Endothelial cell of umbilical vein (primary cell): Measurements from ENCODE around the gene CAMKMT.

Experiments
- CTCF ChIP-seq, 2 donors: IDR thresholded peaks; 1 replicate in 1 of 2; 2 replicates in 1 of 2; pipeline ENCODE4 v1.5.1; 2011; ENCODE audit warnings: low read length in 2 of 2, mild to moderate bottlenecking in 2 of 2, moderate library complexity in 2 of 2, control low read depth in 1 of 2, inconsistent platforms in 1 of 2, low read depth in 1 of 2; ENCODE audit not compliant: insufficient read depth in 1 of 2; ENCODE audit errors: extremely low read depth in 1 of 2
- MAX ChIP-seq: IDR thresholded peaks from 2 replicates; pipeline ENCODE4 v1.6.1; 2011; ENCODE audit not compliant: insufficient read depth, insufficient read length
- POLR2A ChIP-seq: IDR thresholded peaks from 2 replicates; pipeline ENCODE4 v1.6.1; 2012; ENCODE audit warnings: low read depth, mild to moderate bottlenecking, control low read depth, low read length
- POLR2AphosphoS5 ChIP-seq: IDR thresholded peaks from 2 replicates; pipeline ENCODE4 v1.6.1; 2012; ENCODE audit warnings: low read depth, mild to moderate bottlenecking, control low read depth, low read length, moderate library complexity; ENCODE audit not compliant: insufficient read depth

- no peak for TF ChIP-seq POLR2A
- TF ChIP-seq CTCF (IDR thresholded peaks at IDR 0.05; ENCODE audit: extremely low read depth in 1 of 2, insufficient read depth in 1 of 2, low read depth in 1 of 2, low read length in 2 of 2) = no peak
- no peak for TF ChIP-seq POLR2AphosphoS5
- no peak for TF ChIP-seq MAX
Observed at GRCh38 chr2:44745922-44746766, 384.4 kb downstream of the CAMKMT start.
